Vagina (tissue), 2 donors: Measurements from ENCODE around the gene SLC32A1. TPM values are rescaled to one million over a fixed set of nuclear protein-coding genes. Genes with fewer than 3 reads are reported as not detected.

Source experiments
- DNase-seq, 2 donors: peaks; one replicate each; pipeline ENCODE4 v3.0.0-alpha.2; 2017; ENCODE audit errors: extremely low spot score in 2 of 2
- H3K27ac ChIP-seq: fragments of 200-600 bp; sonication (generic); one replicate; pipeline ENCODE4 v1.5.1; 2019
- H3K27me3 ChIP-seq: fragments of 200-600 bp; sonication (generic); one replicate; pipeline ENCODE4 v1.5.1; 2019
- H3K36me3 ChIP-seq, 2 donors: fragments of 200-600 bp; sonication (generic); one replicate each; pipeline ENCODE4 v1.5.1; 2017 to 2019
- H3K4me1 ChIP-seq: fragments of 200-600 bp; sonication (generic); one replicate; pipeline ENCODE4 v1.5.1; 2019
- H3K4me3 ChIP-seq, 2 donors: fragments of 200-600 bp; sonication (generic); 1 replicate in 1 of 2; 2 replicates in 1 of 2; pipeline ENCODE4 v1.5.1; 2016 to 2019
- H3K9me3 ChIP-seq: fragments of 200-600 bp; sonication (generic); one replicate; pipeline ENCODE4 v1.5.1; 2019
- POLR2A ChIP-seq, 2 donors: fragments of 450-650 bp; IDR thresholded peaks; one replicate each; pipeline ENCODE4 v1.6.1; 2017; ENCODE audit warnings: antibody characterized with exemption in 2 of 2, mild to moderate bottlenecking in 2 of 2, moderate library complexity in 2 of 2
- POLR2AphosphoS5 ChIP-seq, 2 donors: sonication (generic); formaldehyde crosslinking; IDR thresholded peaks; one replicate each; pipeline ENCODE4 v1.9.0; 2017; ENCODE audit warnings: antibody characterized with exemption in 2 of 2, mild to moderate bottlenecking in 2 of 2, low read depth in 1 of 2; ENCODE audit not compliant: insufficient read depth in 1 of 2
- intact Hi-C: fragments of 100-400 bp; cut with DNase I; formaldehyde crosslinking; loops from one replicate; pipeline ENCODE4 v1.15.1; 2023
- total RNA-seq: library from RNA; depleted of rRNA; stranded (reverse); fragments of >200 nt; gene quantifications from one replicate; pipeline ENCODE4 v1.2.3, GENCODE V29; 2016
- TF ChIP-seq, protein P1 (sequence below), 3 experiments: fragments of 450-650 bp in 2 of 3; fragments of 200-600 bp in 1 of 3; sonication (generic) in 1 of 3; IDR thresholded peaks; one replicate each; pipeline ENCODE4 v1.5.1; 2017 to 2019; ENCODE audit warnings: antibody characterized with exemption in 3 of 3, mild to moderate bottlenecking in 2 of 3, moderate library complexity in 2 of 3

Gene SLC32A1
- total RNA-seq, 1 donor from 2014 or later, result not detected

- no peak overlapping the region for H3K4me3 ChIP-seq
- intact Hi-C loops, result no loop called here
- no peaks in the 10 kb centered on the region for H3K9me3 ChIP-seq
- H3K27ac ChIP-seq, result no peak overlapping the region
- peaks cover 60% of the 10 kb centered on the region for H3K27me3 ChIP-seq
- DNase-seq, result no peak
- no peaks in the 10 kb centered on the region for H3K36me3 ChIP-seq
- no peak for TF ChIP-seq POLR2AphosphoS5 (IDR thresholded peaks at IDR 0.05; ENCODE audit: insufficient read depth in 1 of 2, low read depth in 1 of 2)
- no peak for TF ChIP-seq POLR2A (IDR thresholded peaks at IDR 0.05)
- TF ChIP-seq, protein P1, sequence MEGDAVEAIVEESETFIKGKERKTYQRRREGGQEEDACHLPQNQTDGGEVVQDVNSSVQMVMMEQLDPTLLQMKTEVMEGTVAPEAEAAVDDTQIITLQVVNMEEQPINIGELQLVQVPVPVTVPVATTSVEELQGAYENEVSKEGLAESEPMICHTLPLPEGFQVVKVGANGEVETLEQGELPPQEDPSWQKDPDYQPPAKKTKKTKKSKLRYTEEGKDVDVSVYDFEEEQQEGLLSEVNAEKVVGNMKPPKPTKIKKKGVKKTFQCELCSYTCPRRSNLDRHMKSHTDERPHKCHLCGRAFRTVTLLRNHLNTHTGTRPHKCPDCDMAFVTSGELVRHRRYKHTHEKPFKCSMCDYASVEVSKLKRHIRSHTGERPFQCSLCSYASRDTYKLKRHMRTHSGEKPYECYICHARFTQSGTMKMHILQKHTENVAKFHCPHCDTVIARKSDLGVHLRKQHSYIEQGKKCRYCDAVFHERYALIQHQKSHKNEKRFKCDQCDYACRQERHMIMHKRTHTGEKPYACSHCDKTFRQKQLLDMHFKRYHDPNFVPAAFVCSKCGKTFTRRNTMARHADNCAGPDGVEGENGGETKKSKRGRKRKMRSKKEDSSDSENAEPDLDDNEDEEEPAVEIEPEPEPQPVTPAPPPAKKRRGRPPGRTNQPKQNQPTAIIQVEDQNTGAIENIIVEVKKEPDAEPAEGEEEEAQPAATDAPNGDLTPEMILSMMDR (IDR thresholded peaks at IDR 0.05), result no peak
- peaks cover 59% of the 10 kb centered on the region for H3K4me1 ChIP-seq
These were observed 3.4 kb downstream of the SLC32A1 start for GRCh38 chr20:38727607-38728190.

DNA sequence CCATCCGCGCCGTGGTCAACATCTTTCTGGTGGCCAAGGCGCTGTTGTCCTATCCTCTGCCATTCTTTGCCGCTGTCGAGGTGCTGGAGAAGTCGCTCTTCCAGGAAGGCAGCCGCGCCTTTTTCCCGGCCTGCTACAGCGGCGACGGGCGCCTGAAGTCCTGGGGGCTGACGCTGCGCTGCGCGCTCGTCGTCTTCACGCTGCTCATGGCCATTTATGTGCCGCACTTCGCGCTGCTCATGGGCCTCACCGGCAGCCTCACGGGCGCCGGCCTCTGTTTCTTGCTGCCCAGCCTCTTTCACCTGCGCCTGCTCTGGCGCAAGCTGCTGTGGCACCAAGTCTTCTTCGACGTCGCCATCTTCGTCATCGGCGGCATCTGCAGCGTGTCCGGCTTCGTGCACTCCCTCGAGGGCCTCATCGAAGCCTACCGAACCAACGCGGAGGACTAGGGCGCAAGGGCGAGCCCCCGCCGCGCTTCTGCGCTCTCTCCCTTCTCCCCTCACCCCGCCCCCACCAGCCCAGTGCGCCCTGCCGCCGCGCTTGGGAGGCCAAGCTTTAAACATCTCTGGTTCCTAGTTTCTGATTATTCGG lies 4.0 kb downstream of the SLC32A1 start:
- H3K27me3 ChIP-seq, result peaks cover 56% of the 10 kb centered on the region
- intact Hi-C loops, result no loop called here
- TF ChIP-seq POLR2A (IDR thresholded peaks at IDR 0.05), result no peak
- no peak for TF ChIP-seq POLR2AphosphoS5 (IDR thresholded peaks at IDR 0.05; ENCODE audit: insufficient read depth in 1 of 2, low read depth in 1 of 2)
- TF ChIP-seq, protein P1 (IDR thresholded peaks at IDR 0.05), result no peak
- H3K9me3 ChIP-seq, result no peaks in the 10 kb centered on the region
- no peak for DNase-seq
- H3K4me1 ChIP-seq, result peaks cover 59% of the 10 kb centered on the region
- no peak overlapping the region for H3K27ac ChIP-seq
- H3K4me3 ChIP-seq, result no peak overlapping the region
- no peaks in the 10 kb centered on the region for H3K36me3 ChIP-seq

DNA sequence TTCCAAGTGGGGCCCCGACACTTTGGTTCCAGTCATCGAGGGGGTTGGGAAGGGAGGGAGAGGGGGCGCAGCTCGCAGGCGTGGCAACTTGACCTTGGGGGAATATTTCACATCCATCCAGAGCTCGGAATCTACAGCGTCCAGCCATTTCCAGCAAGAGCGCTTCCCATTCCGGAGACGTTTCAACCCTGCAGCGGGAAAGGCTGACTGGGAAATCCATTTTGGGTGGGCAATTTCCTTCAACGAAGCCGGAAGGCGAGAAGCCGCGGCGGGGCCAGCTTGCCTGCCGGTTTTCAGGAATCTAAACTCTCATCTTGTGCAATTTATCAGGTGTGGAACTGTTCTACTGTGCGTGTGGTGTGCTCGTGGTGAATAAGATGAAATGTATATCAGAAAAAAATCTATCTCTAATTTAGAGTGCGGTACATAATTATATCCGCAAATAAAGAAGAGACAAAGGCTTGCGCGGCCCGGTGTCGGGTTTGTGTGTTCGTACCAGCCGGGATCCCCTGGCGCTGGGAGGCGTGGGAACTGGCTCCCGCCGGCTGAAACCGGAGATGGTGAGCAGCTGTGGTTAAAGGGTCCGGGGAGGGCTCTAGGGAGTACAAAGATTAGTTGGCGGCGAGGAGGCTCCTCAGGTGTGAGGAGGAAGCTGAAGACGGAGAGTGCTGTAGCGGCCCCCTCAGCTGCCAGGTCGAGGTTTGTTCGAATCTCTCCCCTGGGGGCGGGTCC lies 4.8 kb downstream of the SLC32A1 start:
- Histone ChIP-seq H3K27me3 (peaks cover 49% of the 10 kb centered on the region), H3K27ac (no peak overlapping the region), H3K36me3 (no peaks in the 10 kb centered on the region), H3K9me3 (no peaks in the 10 kb centered on the region), H3K4me1 (peaks cover 51% of the 10 kb centered on the region), H3K4me3 (no peak overlapping the region)
- TF ChIP-seq, protein P1 (IDR thresholded peaks at IDR 0.05), result no peak
- TF ChIP-seq POLR2A (IDR thresholded peaks at IDR 0.05) (no peak), POLR2AphosphoS5 (IDR thresholded peaks at IDR 0.05; ENCODE audit: insufficient read depth in 1 of 2, low read depth in 1 of 2) (no peak)
- intact Hi-C loops, result no loop called here
- no peak for DNase-seq

DNA sequence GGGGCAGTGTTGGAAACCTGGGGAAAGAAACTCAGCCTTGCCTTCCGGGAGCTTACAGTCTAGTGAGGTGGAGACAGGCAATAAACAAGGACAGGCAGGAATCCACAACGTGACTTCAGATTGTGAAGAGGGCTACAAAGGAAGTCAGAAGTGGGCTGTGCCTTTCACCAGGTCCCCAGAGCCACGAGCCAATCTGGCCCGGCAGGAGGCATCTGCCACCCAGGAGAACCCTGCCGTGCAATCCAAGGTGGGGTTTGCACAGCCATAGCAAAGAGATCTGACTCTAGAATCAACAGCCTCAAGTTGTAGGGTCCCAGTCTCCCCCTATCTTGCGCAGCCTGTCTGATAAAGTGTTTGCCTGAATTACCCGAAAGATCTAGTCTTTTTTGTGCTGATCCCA lies 5.5 kb downstream of the SLC32A1 start:
- H3K27me3 ChIP-seq, result peaks cover 46% of the 10 kb centered on the region
- no peak for DNase-seq
- no peaks in the 10 kb centered on the region for H3K9me3 ChIP-seq
- peaks cover 47% of the 10 kb centered on the region for H3K4me1 ChIP-seq
- no peak overlapping the region for H3K27ac ChIP-seq
- TF ChIP-seq POLR2AphosphoS5 (IDR thresholded peaks at IDR 0.05; ENCODE audit: insufficient read depth in 1 of 2, low read depth in 1 of 2) (no peak), POLR2A (IDR thresholded peaks at IDR 0.05) (no peak)
- TF ChIP-seq, protein P1 (IDR thresholded peaks at IDR 0.05), result no peak
- no peaks in the 10 kb centered on the region for H3K36me3 ChIP-seq
- H3K4me3 ChIP-seq, result no peak overlapping the region
- intact Hi-C loops, result no loop called here
